Peyer's patch (tissue), 4 donors: Measurements from ENCODE around the gene PTPRM. TPM values are rescaled to one million over a fixed set of nuclear protein-coding genes. Genes with fewer than 3 reads are reported as not detected.

ENCODE experiments used
- DNase-seq, 3 donors: peaks; one replicate each; pipeline ENCODE4 v3.0.0-alpha.2; 2017 to 2019
- H3K27ac ChIP-seq, 4 donors: fragments of 200-600 bp; sonication (generic); one replicate each; pipeline ENCODE4 v1.5.1; 2016 to 2019
- H3K27me3 ChIP-seq, 2 donors: fragments of 200-600 bp; sonication (generic); one replicate each; pipeline ENCODE4 v1.5.1; 2019
- H3K36me3 ChIP-seq, 3 donors: fragments of 200-600 bp; sonication (generic); one replicate each; pipeline ENCODE4 v1.5.1; 2016 to 2019
- H3K4me1 ChIP-seq, 4 donors: fragments of 200-600 bp; sonication (generic); one replicate each; pipeline ENCODE4 v1.5.1; 2016 to 2019
- H3K4me3 ChIP-seq, 4 donors: fragments of 200-600 bp; sonication (generic); 1 replicate in 3 of 4; 2 replicates in 1 of 4; pipeline ENCODE4 v1.5.1; 2016 to 2019; ENCODE audit warnings: mild to moderate bottlenecking in 1 of 4
- H3K9me3 ChIP-seq, 4 donors: fragments of 200-600 bp; sonication (generic); one replicate each; pipeline ENCODE4 v1.5.1; 2016 to 2019; ENCODE audit warnings: mild to moderate bottlenecking in 1 of 4
- CTCF ChIP-seq, 6 experiments: fragments of 450-650 bp in 4 of 6; fragments of 200-600 bp in 2 of 6; sonication (generic) in 1 of 6; IDR thresholded peaks; one replicate each; pipeline ENCODE4 v1.5.1; 2017 to 2019; ENCODE audit warnings: antibody characterized with exemption in 6 of 6, mild to moderate bottlenecking in 3 of 6, moderate library complexity in 1 of 6
- POLR2A ChIP-seq, 2 donors: fragments of 450-650 bp; IDR thresholded peaks; one replicate each; pipeline ENCODE4 v1.5.1; 2017; ENCODE audit warnings: antibody characterized with exemption in 2 of 2, mild to moderate bottlenecking in 2 of 2, moderate library complexity in 2 of 2
- total RNA-seq, 4 donors: library from RNA; depleted of rRNA; stranded (reverse); fragments of >200 nt; gene quantifications; one replicate each; pipeline ENCODE4 v1.1.0, GENCODE V29; 2016

PTPRM gene
- total RNA-seq, 4 donors from 2014 or later: 39.6 to 211 (median 80.3) TPM

DNA sequence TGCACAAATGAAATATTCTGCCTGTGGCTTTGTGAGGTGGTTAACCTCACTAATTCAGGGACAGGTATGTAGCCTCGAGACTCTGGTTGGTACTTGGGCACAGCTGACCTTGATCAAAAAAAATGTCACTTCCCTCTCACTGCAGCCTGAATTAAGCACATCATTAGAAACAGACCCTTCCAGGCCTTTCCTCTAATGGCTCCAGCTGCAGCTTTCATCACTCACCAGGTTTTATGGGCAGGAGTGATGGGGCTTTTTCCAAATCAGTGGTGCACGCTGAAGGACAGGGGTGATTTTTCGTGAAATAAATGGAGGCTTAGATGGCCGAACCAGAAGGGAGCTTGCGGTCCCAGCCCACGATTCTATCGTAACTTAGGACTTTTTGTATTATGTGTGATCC lies 829.1 kb downstream of the PTPRM start:
- TF ChIP-seq POLR2A (IDR thresholded peaks at IDR 0.05) (no peak), CTCF (IDR thresholded peaks at IDR 0.05) (no peak)
- no peaks in the 10 kb centered on the region for H3K27me3 ChIP-seq
- no peaks in the 10 kb centered on the region for H3K9me3 ChIP-seq
- H3K4me1 ChIP-seq: no peaks in the 10 kb centered on the region
- H3K4me3 ChIP-seq: no peak overlapping the region
- no peak overlapping the region for H3K27ac ChIP-seq
- DNase-seq: no peak
- H3K36me3 ChIP-seq: peaks cover 0 to 19% (median 0%) of the 10 kb centered on the region in 3 donors

DNA sequence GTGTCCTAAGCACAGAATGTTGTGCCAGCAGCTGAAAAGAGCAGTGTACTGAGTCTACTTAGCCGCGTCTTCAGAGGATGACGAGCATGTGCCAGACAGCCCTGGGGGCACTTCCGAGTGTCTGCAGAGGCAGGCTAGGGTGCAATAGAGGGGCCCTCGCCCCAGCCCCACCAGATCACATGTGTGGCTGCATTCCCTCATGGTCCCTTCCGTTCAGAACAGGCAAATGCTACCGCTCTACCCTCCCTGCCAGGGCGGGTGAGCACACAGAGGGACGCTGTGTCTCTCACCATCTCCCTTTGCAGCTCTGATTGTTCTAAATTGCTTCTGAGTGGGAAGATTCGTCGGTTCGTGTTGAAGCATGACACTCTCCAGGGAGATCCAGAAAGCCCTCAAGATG lies 829.9 kb downstream of the PTPRM start:
- Histone ChIP-seq H3K4me3 (no peak overlapping the region), H3K27ac (no peak overlapping the region), H3K36me3 (peaks cover 0 to 19% (median 0%) of the 10 kb centered on the region in 3 donors), H3K4me1 (no peaks in the 10 kb centered on the region), H3K27me3 (no peaks in the 10 kb centered on the region), H3K9me3 (no peaks in the 10 kb centered on the region)
- no peak for DNase-seq
- TF ChIP-seq CTCF (IDR thresholded peaks at IDR 0.05) (no peak), POLR2A (IDR thresholded peaks at IDR 0.05) (no peak)

DNA sequence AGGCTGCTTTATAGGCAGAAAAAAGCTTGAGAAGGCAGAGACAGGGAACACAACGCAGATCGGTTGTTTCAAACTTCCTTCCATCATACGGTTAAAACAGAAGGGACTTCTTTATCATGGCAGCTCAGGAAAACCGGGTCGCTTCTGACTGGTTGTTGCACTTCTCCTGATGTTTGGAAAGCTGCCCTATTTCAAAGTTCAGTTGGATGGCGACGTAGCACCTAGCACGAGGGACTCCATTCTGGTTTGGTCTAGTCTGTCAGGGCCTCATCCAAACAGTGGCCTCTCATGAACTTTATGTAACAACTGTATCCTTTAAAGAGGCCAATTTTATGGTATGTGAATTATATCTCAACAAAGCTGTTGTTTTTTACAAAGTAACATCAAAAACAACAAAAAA lies 832.0 kb downstream of the PTPRM start:
- Histone ChIP-seq H3K27me3 (no peaks in the 10 kb centered on the region), H3K27ac (no peak overlapping the region), H3K36me3 (peaks cover 0 to 15% (median 0%) of the 10 kb centered on the region in 3 donors), H3K4me1 (no peaks in the 10 kb centered on the region), H3K4me3 (no peak overlapping the region), H3K9me3 (no peaks in the 10 kb centered on the region)
- DNase-seq: no peak
- no peak for TF ChIP-seq CTCF (IDR thresholded peaks at IDR 0.05)
- TF ChIP-seq POLR2A (IDR thresholded peaks at IDR 0.05): no peak

- Histone ChIP-seq H3K4me1 (no peaks in the 10 kb centered on the region), H3K4me3 (no peak overlapping the region), H3K27ac (no peak overlapping the region), H3K9me3 (no peaks in the 10 kb centered on the region), H3K27me3 (no peaks in the 10 kb centered on the region), H3K36me3 (peaks cover 0 to 7% (median 0%) of the 10 kb centered on the region in 3 donors)
- no peak for TF ChIP-seq CTCF (IDR thresholded peaks at IDR 0.05)
- TF ChIP-seq POLR2A (IDR thresholded peaks at IDR 0.05): no peak
- peak in 1 of 3 donors; percentile 26 for DNase-seq
These were observed 833.2 kb downstream of the PTPRM start for GRCh38 chr18:8400193-8400752.

DNA sequence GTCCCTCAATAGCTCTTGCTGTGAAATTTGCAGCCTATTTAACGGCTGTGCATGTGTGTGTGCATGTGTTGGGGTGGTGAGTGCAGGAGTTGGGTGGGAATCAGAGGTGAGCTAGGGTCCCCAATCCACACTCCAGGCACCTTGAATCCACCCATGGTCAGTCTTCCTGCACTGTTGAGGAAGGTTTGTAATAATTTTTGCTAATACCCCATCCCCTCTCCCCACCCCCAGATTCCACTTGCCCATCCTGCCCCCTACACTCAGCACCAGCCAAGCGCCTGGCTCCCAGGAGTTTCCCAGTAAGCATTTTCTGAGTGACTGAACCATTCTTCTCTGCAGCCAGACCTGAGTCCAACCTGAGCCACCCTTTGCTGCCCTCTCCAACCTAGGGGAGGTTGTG lies 833.7 kb downstream of the PTPRM start:
- Histone ChIP-seq H3K36me3 (peaks cover 0 to 7% (median 0%) of the 10 kb centered on the region in 3 donors), H3K4me3 (no peak overlapping the region)
- no peak for TF ChIP-seq CTCF (IDR thresholded peaks at IDR 0.05)
- TF ChIP-seq POLR2A (IDR thresholded peaks at IDR 0.05): no peak

DNA sequence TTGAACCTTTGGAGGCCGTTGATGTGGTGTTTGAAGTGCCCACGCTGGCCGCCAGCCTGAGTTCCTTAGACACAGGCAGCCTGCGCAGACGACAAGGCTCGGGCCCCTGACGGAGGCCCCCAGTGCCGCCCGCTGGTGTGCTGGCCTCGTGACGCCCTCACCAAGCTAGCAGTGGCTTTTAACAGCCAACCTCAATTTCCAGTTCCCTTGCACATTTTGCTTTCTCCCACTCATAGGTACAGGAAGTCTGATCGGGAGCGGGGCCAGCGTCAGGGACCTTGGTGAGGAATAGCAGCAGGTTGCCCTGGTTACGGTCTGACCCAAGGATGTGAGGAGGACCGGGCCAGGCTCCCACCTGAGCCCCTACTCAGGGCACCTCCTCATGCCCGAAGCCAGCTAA lies 834.5 kb downstream of the PTPRM start:
- Histone ChIP-seq H3K27ac (no peak overlapping the region), H3K36me3 (peaks cover 0 to 7% (median 0%) of the 10 kb centered on the region in 3 donors), H3K27me3 (no peaks in the 10 kb centered on the region), H3K9me3 (no peaks in the 10 kb centered on the region), H3K4me1 (no peaks in the 10 kb centered on the region), H3K4me3 (no peak overlapping the region)
- DNase-seq: no peak
- TF ChIP-seq CTCF (IDR thresholded peaks at IDR 0.05) (no peak), POLR2A (IDR thresholded peaks at IDR 0.05) (no peak)

More for the DNA sequence above, 833.7 kb downstream of the PTPRM start:
- Histone ChIP-seq H3K4me1 (no peaks in the 10 kb centered on the region), H3K9me3 (no peaks in the 10 kb centered on the region), H3K27me3 (no peaks in the 10 kb centered on the region), H3K27ac (no peak overlapping the region)
- peak in 1 of 3 donors; percentile 13 for DNase-seq
